ENCODE data around the gene PTGFRN.

Gene PTGFRN

GRCh38 chr1:116948046-116948445, 38.3 kb downstream of the PTGFRN start:
- Histone ChIP-seq H3K27ac (no peak overlapping the region), H3K36me3 (ENCODE audit: insufficient read depth, low read length) (peaks cover 51% of the 10 kb centered on the region), H3K9ac (ENCODE audit: insufficient read length) (no peak overlapping the region), H3K9me3 (ENCODE audit: low read depth, low read length) (no peaks in the 10 kb centered on the region), H3K4me3 (no peak overlapping the region)
- TF ChIP-seq POLR2AphosphoS5 (IDR thresholded peaks at IDR 0.05; ENCODE audit: borderline replicate concordance, low read depth, low read length) (no peak), FOXP2 (optimal IDR thresholded peaks at IDR 0.05; ENCODE audit: control extremely low read depth, extremely low read length, insufficient read depth) (no peak), EZH2 (IDR thresholded peaks at IDR 0.05) (no peak)
- no peak for DNase-seq (ENCODE audit: low read depth, low spot score)

GRCh38 chr1:116948642-116949041, 38.9 kb downstream of the PTGFRN start:
- Histone ChIP-seq H3K36me3 (ENCODE audit: insufficient read depth, low read length) (peaks cover 51% of the 10 kb centered on the region), H3K9ac (ENCODE audit: insufficient read length) (no peak overlapping the region), H3K9me3 (ENCODE audit: low read depth, low read length) (no peaks in the 10 kb centered on the region), H3K27ac (no peak overlapping the region), H3K4me3 (no peak overlapping the region)
- no peak for DNase-seq (ENCODE audit: low read depth, low spot score)
- TF ChIP-seq EZH2 (IDR thresholded peaks at IDR 0.05), result no peak
- no peak for TF ChIP-seq FOXP2 (optimal IDR thresholded peaks at IDR 0.05; ENCODE audit: control extremely low read depth, extremely low read length, insufficient read depth)
- no peak for TF ChIP-seq POLR2AphosphoS5 (IDR thresholded peaks at IDR 0.05; ENCODE audit: borderline replicate concordance, low read depth, low read length)

GRCh38 chr1:116949213-116949985, 39.7 kb downstream of the PTGFRN start:
- Histone ChIP-seq H3K9ac (ENCODE audit: insufficient read length) (no peak overlapping the region), H3K36me3 (ENCODE audit: insufficient read depth, low read length) (peaks cover 51% of the 10 kb centered on the region), H3K9me3 (ENCODE audit: low read depth, low read length) (no peaks in the 10 kb centered on the region), H3K27ac (no peak overlapping the region), H3K4me3 (no peak overlapping the region)
- no peak for DNase-seq (ENCODE audit: low read depth, low spot score)
- TF ChIP-seq FOXP2 (optimal IDR thresholded peaks at IDR 0.05; ENCODE audit: control extremely low read depth, extremely low read length, insufficient read depth), result no peak
- TF ChIP-seq EZH2 (IDR thresholded peaks at IDR 0.05), result no peak
- no peak for TF ChIP-seq POLR2AphosphoS5 (IDR thresholded peaks at IDR 0.05; ENCODE audit: borderline replicate concordance, low read depth, low read length)

- no peak for DNase-seq (ENCODE audit: low read depth, low spot score)
- Histone ChIP-seq H3K9ac (ENCODE audit: insufficient read length) (no peak overlapping the region), H3K36me3 (ENCODE audit: insufficient read depth, low read length) (peaks cover 49% of the 10 kb centered on the region), H3K4me3 (no peak overlapping the region), H3K27ac (no peak overlapping the region), H3K9me3 (ENCODE audit: low read depth, low read length) (no peaks in the 10 kb centered on the region)
- TF ChIP-seq EZH2 (IDR thresholded peaks at IDR 0.05) (no peak), FOXP2 (optimal IDR thresholded peaks at IDR 0.05; ENCODE audit: control extremely low read depth, extremely low read length, insufficient read depth) (no peak), POLR2AphosphoS5 (IDR thresholded peaks at IDR 0.05; ENCODE audit: borderline replicate concordance, low read depth, low read length) (no peak)
Observed at GRCh38 chr1:116950517-116951199, 40.9 kb downstream of the PTGFRN start.

- Histone ChIP-seq H3K9ac (ENCODE audit: insufficient read length) (no peak overlapping the region), H3K9me3 (ENCODE audit: low read depth, low read length) (no peaks in the 10 kb centered on the region), H3K4me3 (no peak overlapping the region), H3K36me3 (ENCODE audit: insufficient read depth, low read length) (peaks cover 42% of the 10 kb centered on the region), H3K27ac (no peak overlapping the region)
- TF ChIP-seq POLR2AphosphoS5 (IDR thresholded peaks at IDR 0.05; ENCODE audit: borderline replicate concordance, low read depth, low read length), result no peak
- TF ChIP-seq FOXP2 (optimal IDR thresholded peaks at IDR 0.05; ENCODE audit: control extremely low read depth, extremely low read length, insufficient read depth), result no peak
- no peak for DNase-seq (ENCODE audit: low read depth, low spot score)
Observed at GRCh38 chr1:116951200-116951935, 41.7 kb downstream of the PTGFRN start.

GRCh38 chr1:116952738-116953275, 43.1 kb downstream of the PTGFRN start:
- peaks cover 29% of the 10 kb centered on the region for H3K36me3 ChIP-seq (ENCODE audit: insufficient read depth, low read length)
- no peak overlapping the region for H3K4me3 ChIP-seq
- H3K9ac ChIP-seq (ENCODE audit: insufficient read length), result no peak overlapping the region
- H3K9me3 ChIP-seq (ENCODE audit: low read depth, low read length), result no peaks in the 10 kb centered on the region
- no peak overlapping the region for H3K27ac ChIP-seq
- no peak for DNase-seq (ENCODE audit: low read depth, low spot score)
- no peak for TF ChIP-seq EZH2 (IDR thresholded peaks at IDR 0.05)
- no peak for TF ChIP-seq FOXP2 (optimal IDR thresholded peaks at IDR 0.05; ENCODE audit: control extremely low read depth, extremely low read length, insufficient read depth)
- TF ChIP-seq POLR2AphosphoS5 (IDR thresholded peaks at IDR 0.05; ENCODE audit: borderline replicate concordance, low read depth, low read length), result no peak

- peaks cover 23% of the 10 kb centered on the region for H3K36me3 ChIP-seq (ENCODE audit: insufficient read depth, low read length)
- DNase-seq (ENCODE audit: low read depth, low spot score), result no peak
- no peak for TF ChIP-seq POLR2AphosphoS5 (IDR thresholded peaks at IDR 0.05; ENCODE audit: borderline replicate concordance, low read depth, low read length)
- no peak for TF ChIP-seq EZH2 (IDR thresholded peaks at IDR 0.05)
- no peak for TF ChIP-seq FOXP2 (optimal IDR thresholded peaks at IDR 0.05; ENCODE audit: control extremely low read depth, extremely low read length, insufficient read depth)
Observed at GRCh38 chr1:116954440-116954839, 44.7 kb downstream of the PTGFRN start.

GRCh38 chr1:116956378-116956777, 46.7 kb downstream of the PTGFRN start:
- Histone ChIP-seq H3K9me3 (ENCODE audit: low read depth, low read length) (no peaks in the 10 kb centered on the region), H3K27ac (no peak overlapping the region), H3K9ac (ENCODE audit: insufficient read length) (no peak overlapping the region), H3K4me3 (no peak overlapping the region), H3K36me3 (ENCODE audit: insufficient read depth, low read length) (peaks cover 15% of the 10 kb centered on the region)
- no peak for DNase-seq (ENCODE audit: low read depth, low spot score)
- TF ChIP-seq POLR2AphosphoS5 (IDR thresholded peaks at IDR 0.05; ENCODE audit: borderline replicate concordance, low read depth, low read length) (no peak), EZH2 (IDR thresholded peaks at IDR 0.05) (no peak), FOXP2 (optimal IDR thresholded peaks at IDR 0.05; ENCODE audit: control extremely low read depth, extremely low read length, insufficient read depth) (no peak)

More at GRCh38 chr1:116954440-116954839, 44.7 kb downstream of the PTGFRN start:
- H3K9me3 ChIP-seq (ENCODE audit: low read depth, low read length), result no peaks in the 10 kb centered on the region
- H3K27ac ChIP-seq, result no peak overlapping the region
- no peak overlapping the region for H3K9ac ChIP-seq (ENCODE audit: insufficient read length)
- H3K4me3 ChIP-seq, result no peak overlapping the region

Measured in SK-N-MC (cell line).